Kidney epithelial cell (primary cell): ENCODE measurements around the gene DYNLT1. TPM values are rescaled to one million over a fixed set of nuclear protein-coding genes. Genes with fewer than 3 reads are reported as not detected.

Experiments
- DNase-seq: peaks from one replicate; pipeline ENCODE4 v3.0.0-alpha.2; 2010; ENCODE audit warnings: low read depth
- H3K27me3 ChIP-seq: 2 replicates; pipeline ENCODE4 v1.6.0; 2011; ENCODE audit warnings: low read length; ENCODE audit not compliant: control insufficient read depth, insufficient read depth
- H3K36me3 ChIP-seq: 2 replicates; pipeline ENCODE4 v1.5.1; 2011; ENCODE audit warnings: low read length; ENCODE audit not compliant: control insufficient read depth, insufficient read depth
- H3K4me3 ChIP-seq: 2 replicates; pipeline ENCODE4 v1.5.1; 2011; ENCODE audit warnings: low read depth, mild to moderate bottlenecking, control low read depth, low read length
- total RNA-seq: library from RNA; depleted of rRNA; stranded (reverse); fragments of >200 nt; gene quantifications from 2 replicates; pipeline ENCODE4 v1.2.3, GENCODE V29; 2015
- TF ChIP-seq, protein P1 (sequence below): IDR thresholded peaks from 2 replicates; pipeline ENCODE4 v1.5.1; 2011; ENCODE audit warnings: mild to moderate bottlenecking, moderate library complexity, low read length, control low read depth, inconsistent platforms; ENCODE audit not compliant: insufficient read depth, poor library complexity, severe bottlenecking

Gene DYNLT1
- total RNA-seq, 1 donor from 2014 or later = 124 TPM

DNA sequence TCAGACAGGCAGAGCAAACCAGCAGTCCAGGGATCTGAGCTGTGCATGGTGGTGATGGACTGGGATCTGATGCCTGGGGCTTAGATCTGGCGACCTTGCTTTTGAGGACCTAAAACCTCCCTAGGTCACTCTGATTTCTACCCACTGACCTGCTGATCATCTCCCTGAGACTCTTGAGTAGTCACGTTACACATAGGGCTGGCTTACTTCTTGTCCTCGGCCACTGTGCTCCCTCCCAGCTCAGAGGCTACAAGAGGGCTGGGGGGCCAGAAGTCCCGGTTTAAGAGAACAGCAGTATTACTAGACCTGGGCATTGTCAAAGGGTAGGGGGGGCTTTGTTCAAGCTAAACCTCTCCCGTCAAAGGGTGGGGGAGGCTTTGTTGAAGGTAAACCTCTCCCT is 5.5 kb downstream of the DYNLT1 start:
- H3K27me3 ChIP-seq = no peaks in the 10 kb centered on the region
- no peak for DNase-seq
- TF ChIP-seq, protein P1, sequence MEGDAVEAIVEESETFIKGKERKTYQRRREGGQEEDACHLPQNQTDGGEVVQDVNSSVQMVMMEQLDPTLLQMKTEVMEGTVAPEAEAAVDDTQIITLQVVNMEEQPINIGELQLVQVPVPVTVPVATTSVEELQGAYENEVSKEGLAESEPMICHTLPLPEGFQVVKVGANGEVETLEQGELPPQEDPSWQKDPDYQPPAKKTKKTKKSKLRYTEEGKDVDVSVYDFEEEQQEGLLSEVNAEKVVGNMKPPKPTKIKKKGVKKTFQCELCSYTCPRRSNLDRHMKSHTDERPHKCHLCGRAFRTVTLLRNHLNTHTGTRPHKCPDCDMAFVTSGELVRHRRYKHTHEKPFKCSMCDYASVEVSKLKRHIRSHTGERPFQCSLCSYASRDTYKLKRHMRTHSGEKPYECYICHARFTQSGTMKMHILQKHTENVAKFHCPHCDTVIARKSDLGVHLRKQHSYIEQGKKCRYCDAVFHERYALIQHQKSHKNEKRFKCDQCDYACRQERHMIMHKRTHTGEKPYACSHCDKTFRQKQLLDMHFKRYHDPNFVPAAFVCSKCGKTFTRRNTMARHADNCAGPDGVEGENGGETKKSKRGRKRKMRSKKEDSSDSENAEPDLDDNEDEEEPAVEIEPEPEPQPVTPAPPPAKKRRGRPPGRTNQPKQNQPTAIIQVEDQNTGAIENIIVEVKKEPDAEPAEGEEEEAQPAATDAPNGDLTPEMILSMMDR = no peak
- H3K36me3 ChIP-seq = peaks cover 3% of the 10 kb centered on the region
- H3K4me3 ChIP-seq = no peak overlapping the region

- Histone ChIP-seq H3K4me3 (no peak overlapping the region), H3K27me3 (no peaks in the 10 kb centered on the region), H3K36me3 (peaks cover 3% of the 10 kb centered on the region)
- TF ChIP-seq, protein P1 = no peak
- no peak for DNase-seq
Measured at GRCh38 chr6:158638324-158638854, 6.2 kb downstream of the DYNLT1 start.

GRCh38 chr6:158636778-158637177 is 7.8 kb downstream of the DYNLT1 start:
- Histone ChIP-seq H3K36me3 (peaks cover 3% of the 10 kb centered on the region), H3K4me3 (no peak overlapping the region), H3K27me3 (no peaks in the 10 kb centered on the region)
- DNase-seq = no peak
- TF ChIP-seq, protein P1 = no peak

DNA sequence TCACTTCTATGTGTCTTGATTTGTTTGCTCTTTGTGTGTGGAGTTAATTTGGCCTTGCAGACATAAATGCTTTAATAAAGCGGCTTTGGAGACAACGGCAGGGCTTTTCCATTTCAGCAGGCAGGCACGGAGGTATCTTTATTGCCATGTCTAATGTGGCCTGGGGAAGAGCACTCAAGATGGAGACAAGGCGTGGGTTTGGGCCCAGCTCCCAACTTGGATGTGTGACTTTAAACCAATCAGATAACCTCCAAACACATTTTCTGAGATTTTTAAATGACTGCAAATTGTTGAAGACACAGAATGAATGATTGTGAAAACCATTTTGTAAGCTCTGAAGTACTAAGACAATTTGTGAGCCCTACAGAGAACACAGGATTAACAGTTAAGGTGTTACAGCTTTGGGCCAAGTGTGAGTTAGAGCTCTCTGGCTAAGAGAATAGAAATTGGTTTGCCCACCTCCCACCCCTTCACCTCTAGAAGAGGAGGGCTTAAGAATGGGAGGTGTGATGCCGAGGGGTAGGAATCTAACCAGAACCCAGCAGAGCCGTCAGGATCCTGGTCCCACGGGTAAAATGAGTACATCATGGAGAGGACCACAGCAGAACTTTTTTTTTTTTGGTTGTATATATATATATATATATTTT is 9.0 kb downstream of the DYNLT1 start:
- TF ChIP-seq, protein P1 = no peak
- H3K4me3 ChIP-seq = no peak overlapping the region
- no peak for DNase-seq
- no peaks in the 10 kb centered on the region for H3K27me3 ChIP-seq
- peaks cover 3% of the 10 kb centered on the region for H3K36me3 ChIP-seq

- H3K36me3 ChIP-seq = peaks cover 2% of the 10 kb centered on the region
- H3K4me3 ChIP-seq = no peak overlapping the region
- TF ChIP-seq, protein P1 = no peak
- no peaks in the 10 kb centered on the region for H3K27me3 ChIP-seq
- DNase-seq = no peak
Measured at GRCh38 chr6:158634695-158635426, 9.7 kb downstream of the DYNLT1 start.
